Right cardiac atrium (tissue), 5 donors: ENCODE results near the gene DNMT3A. TPM values are rescaled to one million over a fixed set of nuclear protein-coding genes. Genes with fewer than 3 reads are reported as not detected.
"Not testable (repeated sequence)": the region's sequence is repeated elsewhere in the genome, so short reads cannot be mapped to it uniquely, and the experiment has no call there.

Experiments used
- ATAC-seq, 2 donors: fragments of 200-7000 bp; cut with Tn5 transposase; one replicate each; pipeline versions ENCODE4 v1.8.0 to v1.9.1; 2020; ENCODE audit warnings: moderate library complexity in 2 of 2, mild to moderate bottlenecking in 1 of 2
- DNase-seq, 3 donors: peaks; one replicate each; pipeline ENCODE4 v3.0.0-alpha.2; 2020
- H3K27ac ChIP-seq: one replicate; pipeline ENCODE4 v1.5.1; 2013; ENCODE audit warnings: mild to moderate bottlenecking, low read length, control low read depth, moderate library complexity
- H3K27me3 ChIP-seq: one replicate; pipeline ENCODE4 v1.6.1; 2013; ENCODE audit not compliant: control insufficient read depth, insufficient read depth
- H3K4me1 ChIP-seq: one replicate; pipeline ENCODE4 v1.6.1; 2013; ENCODE audit warnings: low read length; ENCODE audit not compliant: control insufficient read depth, insufficient read depth
- H3K4me3 ChIP-seq: one replicate; pipeline ENCODE4 v1.5.1; 2013; ENCODE audit warnings: low read length, control low read depth
- H3K9me3 ChIP-seq: one replicate; pipeline ENCODE4 v1.6.1; 2013; ENCODE audit warnings: low read length; ENCODE audit not compliant: control insufficient read depth
- WGBS: extraction: QIAGEN DNeasy Blood & Tissue Kit; methylation state at CpG from one replicate; pipeline ENCODE4 v1.1.7; 2013; 5-methylcytosine and 5-hydroxymethylcytosine counted together
- intact Hi-C, 4 donors: fragments of 100-400 bp; cut with DNase I; formaldehyde crosslinking; loops; one replicate each; pipeline versions ENCODE4 v1.11.0 to v1.14.0; 2022 to 2023
- polyA plus RNA-seq: library from polyadenylated mRNA; stranded (reverse); fragments of 200-250 nt; gene quantifications from one replicate; pipeline ENCODE4 v1.2.3, GENCODE V29; 2013
- total RNA-seq, 4 donors: library from RNA; stranded (reverse); fragmentation: NEBNext Ultra II Directional; extraction: Animal tissue kit (Norgen Biotek cat#: 25700); gene quantifications; one replicate each; pipeline ENCODE4 v1.2.1, GENCODE V29; 2021
- donor health status: healthy with polysubstance abuse.
- donor health status: DM: no; HTN: yes; CAD: no.
- donor health status: DM: no; HTN: no; CAD: no.
- donor health status: DM: no; HTN: yes; CAD: no; lungs with severe emphysema.
- donor health status: DM: yes; HTN: yes; CAD: no.

DNMT3A gene
- total and polyA plus RNA-seq, 5 donors: 9.9 to 22.9 (median 20.2) TPM

DNA sequence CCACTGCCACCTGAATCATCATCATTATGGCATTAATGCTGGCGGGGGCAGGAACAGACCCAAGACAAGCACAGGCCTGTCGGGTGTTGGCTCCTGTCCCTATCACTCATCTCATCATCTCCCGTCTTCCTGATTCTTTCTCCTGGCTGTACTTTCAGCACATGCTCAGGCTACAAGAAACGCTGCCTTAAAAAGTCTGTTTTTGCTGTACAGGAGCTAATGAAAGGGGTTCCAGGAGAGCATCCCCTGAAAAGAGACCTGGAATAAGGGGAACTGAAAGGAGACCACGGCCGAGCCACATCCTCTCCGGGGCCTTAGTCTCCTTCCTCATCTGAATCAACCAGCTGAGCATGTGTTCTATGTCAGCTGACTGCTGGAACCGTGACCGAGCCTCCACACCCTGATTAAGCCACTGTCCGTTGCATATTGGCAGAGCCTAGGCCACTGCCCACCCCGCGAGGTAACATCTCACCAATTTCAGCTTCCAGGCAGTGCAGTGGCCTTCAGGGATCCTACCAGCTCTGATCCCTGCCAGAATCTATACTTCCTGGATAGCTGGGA is 62.6 kb downstream of the DNMT3A start:
- peak; percentile 58 to 63 for ATAC-seq
- Histone ChIP-seq H3K4me3 (no peak overlapping the region), H3K27ac (peak overlapping the region; percentile 53), H3K9me3 (no peaks in the 10 kb centered on the region), H3K27me3 (no peaks in the 10 kb centered on the region), H3K4me1 (peaks cover 2% of the 10 kb centered on the region)
- intact Hi-C loops: loop anchor here in 1 of 4 donors (10.0 kb wide), 1 partner anchor 56 kb away; no protein-coding TSS in a partner anchor
- DNase-seq: peak; percentile 77 to 88 (median 86)
- WGBS: 17% methylated on average over 12 of the region's 12 CpGs

DNA sequence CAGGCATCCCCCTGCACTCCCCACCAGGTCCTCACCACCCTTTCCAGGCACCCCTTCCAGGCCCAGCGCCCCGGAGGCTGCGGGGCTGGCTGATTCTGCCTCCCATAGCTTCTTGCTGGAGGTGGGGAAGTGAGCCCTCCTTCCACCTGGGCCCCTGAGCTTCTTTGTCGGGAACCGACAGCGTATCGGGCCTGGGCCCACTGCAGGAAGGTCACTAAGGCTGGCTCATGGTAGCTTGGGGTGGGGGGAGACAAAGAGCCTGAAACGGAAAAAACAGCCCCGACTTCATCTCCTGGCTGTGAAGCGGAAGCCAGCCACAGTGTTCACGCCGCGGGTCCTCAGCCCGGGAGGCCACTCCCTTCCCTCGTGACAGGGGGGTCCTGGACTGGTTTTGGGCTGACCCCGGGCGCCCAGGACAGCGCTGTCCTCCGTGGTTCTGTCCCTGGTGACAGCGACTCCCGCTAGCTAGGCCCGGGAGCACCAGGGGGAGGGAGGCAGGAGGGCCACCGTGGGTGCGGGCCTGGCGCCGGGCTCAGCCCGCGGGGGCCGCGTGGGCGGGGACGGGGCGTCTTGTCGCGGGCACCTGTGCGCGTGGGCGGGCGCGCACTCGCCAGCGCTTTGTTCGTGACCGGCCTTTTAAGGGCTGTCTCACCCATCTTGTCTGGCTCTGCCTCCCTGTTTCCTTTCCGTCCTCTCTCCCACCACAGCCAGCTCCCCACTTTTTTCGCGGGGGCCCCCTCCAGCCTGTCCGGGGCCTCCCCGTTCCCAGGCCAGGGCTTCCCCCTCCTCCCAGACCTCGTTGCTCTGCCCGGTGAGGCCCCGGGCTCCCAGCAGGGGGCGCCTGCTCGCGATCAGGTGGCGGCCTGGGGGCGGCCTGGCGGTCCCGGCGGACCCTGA is 64.9 kb downstream of the DNMT3A start:
- peaks cover 2% of the 10 kb centered on the region for H3K4me1 ChIP-seq
- ATAC-seq: peak; percentile 64 to 72
- 22% methylated on average over 60 of the region's 60 CpGs for WGBS
- no peaks in the 10 kb centered on the region for H3K27me3 ChIP-seq
- peak overlapping the region; percentile 18 for H3K27ac ChIP-seq
- DNase-seq: peak; percentile 75 to 93 (median 91)
- peak overlapping the region; percentile 24 for H3K4me3 ChIP-seq
- no peaks in the 10 kb centered on the region for H3K9me3 ChIP-seq
- intact Hi-C loops: loop anchor here in 1 of 4 donors (10.0 kb wide), 1 partner anchor 58 kb away; no protein-coding TSS in a partner anchor

DNA sequence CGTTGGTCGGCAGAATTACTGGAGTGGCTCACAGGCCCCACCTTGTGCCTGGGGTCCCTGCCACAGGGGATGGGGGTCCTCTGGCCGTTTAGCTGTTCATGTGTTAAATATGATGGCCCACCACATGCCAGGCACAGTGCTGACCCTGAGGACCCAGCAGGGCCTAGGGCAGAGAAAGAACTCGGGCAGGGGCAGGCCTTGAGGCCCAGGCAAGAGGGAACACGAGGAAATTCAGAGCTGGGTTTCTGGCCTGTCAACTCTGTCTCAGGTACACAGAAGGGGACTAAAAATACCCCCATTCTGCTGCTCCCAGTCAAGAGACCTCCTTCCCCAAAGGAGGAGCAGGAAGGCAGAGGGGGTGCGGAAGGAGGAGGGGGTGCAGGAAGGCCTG is 66.2 kb downstream of the DNMT3A start:
- no peak for ATAC-seq
- Histone ChIP-seq H3K4me1 (peaks cover 2% of the 10 kb centered on the region), H3K9me3 (no peaks in the 10 kb centered on the region), H3K27me3 (no peaks in the 10 kb centered on the region), H3K27ac (peak overlapping the region; percentile 20), H3K4me3 (no peak overlapping the region)
- intact Hi-C loops: loop anchor here in 1 of 4 donors (10.0 kb wide), 1 partner anchor 59 kb away; no protein-coding TSS in a partner anchor
- 53% methylated on average over 6 of the region's 6 CpGs for WGBS
- peak in 1 of 3 donors; percentile 39 for DNase-seq

DNA sequence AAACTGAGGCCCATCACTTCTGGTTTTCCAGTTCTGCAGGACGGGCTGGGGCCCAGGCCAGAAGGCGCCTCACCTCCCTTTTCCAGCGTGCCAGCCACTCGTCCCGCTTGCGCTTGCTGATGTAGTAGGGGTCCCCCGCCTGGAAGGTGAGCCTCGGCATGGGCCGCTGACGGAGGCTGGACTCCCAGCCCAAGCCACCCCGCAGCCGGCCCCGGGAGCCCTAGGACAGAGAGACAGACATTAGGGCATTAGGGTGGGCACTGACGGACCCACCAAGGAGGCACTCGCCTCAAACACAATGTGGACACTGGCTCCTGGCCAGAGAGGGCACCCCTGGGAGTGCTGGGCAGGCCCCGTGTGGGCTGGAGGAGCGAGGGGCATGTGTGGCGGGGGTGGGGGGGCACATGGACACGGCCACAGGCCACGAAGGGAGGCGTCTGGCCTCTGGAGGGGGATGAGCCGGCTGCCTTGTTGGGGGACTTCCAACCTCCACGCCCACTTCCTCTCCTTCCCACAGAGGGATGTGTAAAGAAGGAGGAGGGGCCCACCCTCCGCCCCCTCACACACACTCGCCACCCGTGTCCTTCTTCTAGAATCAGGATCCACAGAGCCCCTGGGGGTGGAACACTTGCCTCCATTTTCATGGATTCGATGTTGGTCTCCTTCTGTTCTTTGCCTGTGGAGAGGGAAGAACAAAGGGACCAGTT is 66.7 kb downstream of the DNMT3A start:
- H3K27me3 ChIP-seq: no peaks in the 10 kb centered on the region
- no peak overlapping the region for H3K27ac ChIP-seq
- H3K4me1 ChIP-seq: peaks cover 2% of the 10 kb centered on the region
- WGBS: 59% methylated on average over 27 of the region's 27 CpGs
- peak; percentile 74 to 85 (median 81) for DNase-seq
- H3K4me3 ChIP-seq: no peak overlapping the region
- no peaks in the 10 kb centered on the region for H3K9me3 ChIP-seq
- peak; percentile 25 to 45 for ATAC-seq
- intact Hi-C loops: loop anchor here in 1 of 4 donors (10.0 kb wide), 1 partner anchor 60 kb away; no protein-coding TSS in a partner anchor

DNA sequence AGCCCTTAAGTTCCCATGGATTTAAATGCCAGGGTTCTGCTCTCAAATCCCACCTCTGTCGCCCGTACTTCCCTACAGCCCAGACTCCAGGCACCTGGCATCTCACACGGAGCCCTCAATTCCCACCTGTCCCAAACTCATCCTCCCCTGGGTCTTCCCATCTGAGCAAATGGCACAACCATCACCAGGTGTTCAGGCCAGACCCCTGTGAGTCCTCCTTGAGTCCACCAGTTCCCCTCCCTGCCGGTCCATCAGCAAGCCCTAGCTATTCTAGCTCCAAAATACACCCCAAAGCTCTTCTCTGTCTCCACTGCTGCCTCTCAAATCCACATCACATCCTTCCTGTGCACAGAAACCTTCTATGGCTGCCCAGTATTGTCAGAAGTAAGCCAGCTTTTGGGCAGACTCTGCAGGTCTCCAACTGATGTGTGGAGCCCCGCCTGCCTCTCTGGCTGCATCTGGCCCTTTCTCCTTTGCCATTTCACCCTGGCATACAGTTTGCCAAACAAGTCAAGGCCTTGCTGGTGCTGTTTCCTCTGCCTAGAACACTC is 67.7 kb downstream of the DNMT3A start:
- Histone ChIP-seq H3K27me3 (no peaks in the 10 kb centered on the region), H3K4me1 (peaks cover 2% of the 10 kb centered on the region), H3K9me3 (no peaks in the 10 kb centered on the region), H3K27ac (no peak overlapping the region), H3K4me3 (no peak overlapping the region)
- 87% methylated on average over 5 of the region's 5 CpGs for WGBS
- intact Hi-C loops: loop anchor here in 1 of 4 donors (10.0 kb wide), 1 partner anchor 61 kb away; no protein-coding TSS in a partner anchor
- DNase-seq (peak in 1 of 3 donors; percentile 13), ATAC-seq (no peak)

DNA sequence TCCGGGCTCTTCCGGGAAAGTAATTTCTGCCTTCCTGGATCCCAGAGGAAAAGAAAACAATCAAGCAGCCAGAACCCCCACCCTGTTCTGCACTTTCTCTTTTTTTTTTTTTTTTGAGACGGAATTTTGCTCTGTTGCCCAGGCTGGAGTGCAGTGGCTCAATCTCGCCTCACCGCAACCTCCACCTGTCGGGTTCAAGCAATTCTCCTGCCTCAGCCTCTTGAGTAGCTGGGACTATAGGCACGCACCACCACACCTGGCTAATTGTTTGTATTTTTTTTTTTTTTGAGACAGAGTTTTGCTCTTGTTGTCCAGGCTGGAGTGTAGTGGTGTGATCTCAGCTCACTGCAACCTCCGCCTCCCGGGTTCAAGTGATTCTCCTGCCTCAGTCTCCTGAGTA is 69.0 kb downstream of the DNMT3A start:
- not testable (repeated sequence) for DNase-seq, H3K27ac ChIP-seq, ATAC-seq, H3K9me3 ChIP-seq, H3K4me3 ChIP-seq, H3K27me3 ChIP-seq, H3K4me1 ChIP-seq
- 73% methylated on average over 9 of the region's 9 CpGs for WGBS
- intact Hi-C loops: loop anchor here in 1 of 4 donors (10.0 kb wide), 1 partner anchor 62 kb away; no protein-coding TSS in a partner anchor

DNA sequence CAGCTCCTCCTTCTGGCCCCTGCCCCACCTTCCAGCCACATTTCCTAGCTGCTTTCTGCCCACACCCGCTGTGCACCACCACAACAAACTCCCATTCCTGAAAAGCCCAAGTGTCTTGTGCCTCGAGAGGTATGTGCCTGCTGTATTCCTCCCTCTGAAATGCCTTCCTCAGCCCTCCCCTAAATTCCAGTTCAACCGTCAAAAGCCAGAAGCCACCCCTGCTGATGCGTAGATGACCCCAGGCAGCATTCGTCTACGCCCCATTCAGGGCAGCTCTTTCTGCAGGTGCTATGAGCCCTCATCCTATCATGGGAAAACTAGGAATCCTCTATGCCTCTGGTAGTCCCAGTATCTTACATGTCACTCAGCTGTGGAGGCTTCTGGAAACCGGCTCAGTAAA is 71.7 kb downstream of the DNMT3A start:
- no peaks in the 10 kb centered on the region for H3K4me1 ChIP-seq
- H3K27ac ChIP-seq: no peak overlapping the region
- no peaks in the 10 kb centered on the region for H3K9me3 ChIP-seq
- intact Hi-C loops: loop anchor here in 1 of 4 donors (10.0 kb wide), 1 partner anchor 65 kb away; no protein-coding TSS in a partner anchor
- WGBS: 73% methylated on average over 7 of the region's 7 CpGs
- no peaks in the 10 kb centered on the region for H3K27me3 ChIP-seq
- no peak overlapping the region for H3K4me3 ChIP-seq
- ATAC-seq (no peak), DNase-seq (no peak)

DNA sequence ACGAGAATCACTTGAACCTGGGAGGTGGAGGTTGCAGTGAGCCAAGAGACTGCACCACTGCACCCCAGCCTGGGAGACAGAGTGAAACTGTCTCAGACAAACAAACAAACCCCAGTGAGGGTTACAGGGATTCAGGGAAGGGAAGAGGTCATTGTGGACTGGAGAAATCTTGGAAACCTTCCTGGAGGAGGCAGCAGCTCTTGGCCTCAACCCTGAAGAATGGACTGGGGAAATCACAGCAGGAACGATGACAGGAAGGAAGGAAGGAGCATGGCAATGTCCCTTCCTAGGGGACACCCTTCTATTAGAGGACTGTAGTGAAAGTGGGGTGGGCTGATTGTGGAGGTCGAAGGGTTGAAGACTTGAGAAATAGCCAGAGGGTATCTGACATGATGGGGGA is 72.5 kb downstream of the DNMT3A start:
- no peak overlapping the region for H3K27ac ChIP-seq
- WGBS: 83% methylated on average over 3 of the region's 3 CpGs
- no peak overlapping the region for H3K4me3 ChIP-seq
- no peaks in the 10 kb centered on the region for H3K9me3 ChIP-seq
- intact Hi-C loops: no loop called here
- no peaks in the 10 kb centered on the region for H3K4me1 ChIP-seq
- DNase-seq (no peak), ATAC-seq (no peak)
- no peaks in the 10 kb centered on the region for H3K27me3 ChIP-seq

DNA sequence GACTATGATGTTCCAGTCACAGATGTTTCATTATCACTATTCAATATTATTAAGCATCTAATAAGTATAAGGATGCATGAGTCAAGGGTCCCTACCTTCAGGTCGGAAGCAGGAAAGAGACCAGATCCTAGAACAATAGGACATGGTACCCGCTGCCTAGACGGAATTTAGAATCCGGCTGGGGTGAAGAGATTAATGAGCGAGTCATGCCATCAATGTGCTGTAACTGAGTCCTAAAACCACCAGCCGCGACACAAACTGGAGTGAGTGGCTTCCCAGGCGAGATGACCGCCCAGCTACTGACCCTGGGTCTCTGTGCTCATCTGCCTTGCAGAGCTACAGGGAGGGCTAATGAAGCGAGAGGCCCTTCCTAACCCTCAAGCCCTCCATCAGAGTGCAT is 73.6 kb downstream of the DNMT3A start:
- 88% methylated on average over 10 of the region's 10 CpGs for WGBS
- Histone ChIP-seq H3K27me3 (no peaks in the 10 kb centered on the region), H3K4me3 (no peak overlapping the region), H3K9me3 (no peaks in the 10 kb centered on the region), H3K4me1 (peaks cover 2% of the 10 kb centered on the region), H3K27ac (no peak overlapping the region)
- ATAC-seq (no peak), DNase-seq (peak in 1 of 3 donors; percentile 17)
- intact Hi-C loops: no loop called here

DNA sequence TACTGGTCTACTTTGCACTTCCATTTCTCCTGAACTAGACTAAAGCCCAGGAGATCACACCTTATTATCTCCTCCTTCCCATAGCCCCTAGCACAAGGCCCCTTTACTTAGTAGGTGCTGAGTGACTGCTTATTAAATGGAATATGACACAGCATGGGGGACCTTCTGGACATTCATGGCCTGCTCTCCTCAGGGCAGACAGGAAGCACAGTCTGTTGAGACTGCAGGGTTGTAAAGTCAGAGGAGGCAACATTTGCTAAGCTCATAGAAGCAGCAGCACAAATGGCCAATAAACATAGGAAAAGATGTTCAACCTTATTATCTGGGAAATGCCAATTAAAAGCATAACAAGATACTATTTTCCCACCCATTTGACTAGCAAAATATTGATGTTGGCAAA is 75.3 kb downstream of the DNMT3A start:
- Histone ChIP-seq H3K9me3 (no peaks in the 10 kb centered on the region), H3K27me3 (no peaks in the 10 kb centered on the region), H3K27ac (no peak overlapping the region), H3K4me3 (no peak overlapping the region), H3K4me1 (peaks cover 2% of the 10 kb centered on the region)
- intact Hi-C loops: no loop called here
- DNase-seq (peak in 1 of 3 donors; percentile 2), ATAC-seq (no peak)
